ENCODE data around the gene PPWD1. TPM values are rescaled to one million over a fixed set of nuclear protein-coding genes. Genes with fewer than 3 reads are reported as not detected.
"Not testable (repeated sequence)": the region's sequence is repeated elsewhere in the genome, so short reads cannot be mapped to it uniquely, and the experiment has no call there.

Gene PPWD1
- total RNA-seq, 2 experiments from 2014 or later: 46.7 to 50.0 TPM

DNA sequence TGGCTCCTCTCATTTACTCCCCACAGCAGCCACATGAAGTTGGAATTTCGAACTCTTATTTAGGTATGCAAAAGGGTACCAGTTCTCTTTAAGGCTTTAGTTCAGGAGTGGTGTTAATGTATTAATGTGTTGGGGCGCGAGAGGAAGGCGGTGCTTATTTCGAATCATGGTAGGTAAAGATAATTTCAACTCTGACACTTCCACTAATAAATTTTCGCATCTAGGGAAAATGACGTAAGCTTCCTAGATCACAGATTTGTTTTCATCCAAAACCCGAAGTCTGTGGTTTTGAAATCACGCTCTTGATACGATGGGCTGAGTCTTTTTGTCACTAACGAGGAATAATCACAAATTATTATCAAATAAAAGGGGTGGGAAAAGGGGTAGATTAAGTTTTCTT lies 681 bp downstream of the PPWD1 start:
- CTCF ChIA-PET: interaction anchor here (0.7 to 3.1 kb wide), 4 partner anchors 60 to 206 kb away, joined by 3 to 12 read pairs (median 8); partner anchors contain the start of genes ADAMTS6 and TRIM23
- Mint-ChIP-seq H3K4me3 (peak overlapping the region; percentile 93), H3K36me3 (ENCODE audit: low read depth) (peaks cover 34% of the 10 kb centered on the region), H3K27ac (peak overlapping the region; percentile 98), H3K9me3 (no peaks in the 10 kb centered on the region), H3K27me3 (no peaks in the 10 kb centered on the region), H3K4me1 (peaks cover 53% of the 10 kb centered on the region)
- DNase-seq: no peak
- POLR2A ChIA-PET: interaction anchor here (0.8 to 6.6 kb wide), 24 partner anchors 11 to 796 kb away, joined by 3 to 107 read pairs (median 9); partner anchors contain the start of genes ADAMTS6, CWC27, NLN and SGTB

DNA sequence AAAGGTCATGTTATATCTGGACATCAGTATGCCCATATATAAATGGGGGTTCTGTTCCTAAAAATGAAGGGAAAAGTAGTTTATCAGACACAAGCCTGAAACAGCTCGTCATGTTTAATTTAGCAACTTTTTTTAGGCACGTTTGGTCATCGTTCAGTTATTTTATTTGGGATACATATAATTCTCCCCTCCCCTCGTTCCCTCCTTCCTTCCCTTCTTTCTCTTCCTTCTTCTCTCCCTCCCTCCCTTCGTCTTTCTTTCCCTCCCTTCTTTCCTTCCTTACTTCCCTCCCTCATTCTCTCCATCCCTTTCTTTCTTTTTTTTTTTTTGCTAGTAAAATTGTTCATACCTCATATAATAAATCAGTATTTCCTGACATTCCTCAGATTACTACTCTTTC lies 3.4 kb downstream of the PPWD1 start:
- POLR2A ChIA-PET: interaction anchor here (6.6 kb wide), 1 partner anchor 59 kb away, joined by 107 read pairs; the partner anchor contains the start of genes SHLD3, TRAPPC13 and TRIM23

DNA sequence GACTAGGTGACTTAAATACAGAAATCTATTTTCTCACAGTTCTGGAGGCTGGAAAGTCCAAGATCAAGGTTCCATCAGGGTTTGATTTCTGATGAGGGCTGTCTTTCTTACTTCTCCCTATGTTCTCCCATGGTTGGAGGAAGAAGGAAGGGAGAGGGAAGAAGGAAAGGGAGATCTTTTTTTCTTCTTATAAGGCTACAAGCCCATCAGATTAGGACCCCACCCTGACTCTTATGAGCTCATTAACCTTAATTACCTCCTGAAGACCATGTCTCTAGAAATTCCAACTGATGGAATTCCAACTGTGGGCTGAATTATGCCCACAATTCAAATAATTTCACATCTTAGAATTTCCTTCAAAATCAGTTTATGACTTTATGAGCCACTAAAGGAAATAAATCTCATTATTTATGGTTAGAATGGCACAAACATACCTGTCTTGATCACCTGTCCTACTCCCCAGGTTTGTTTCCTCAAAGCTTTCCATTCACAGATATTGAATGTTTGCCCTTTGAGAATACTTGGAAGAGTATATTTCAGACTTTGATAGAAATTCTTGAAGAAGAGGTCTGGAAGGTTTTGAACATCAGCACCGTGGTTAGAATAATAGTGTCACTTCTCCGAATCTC lies 7.6 kb downstream of the PPWD1 start:
- Mint-ChIP-seq H3K4me3 (no peak overlapping the region), H3K27me3 (no peaks in the 10 kb centered on the region), H3K9me3 (no peaks in the 10 kb centered on the region), H3K36me3 (ENCODE audit: low read depth) (peaks cover 37% of the 10 kb centered on the region), H3K27ac (no peak overlapping the region), H3K4me1 (peaks cover 17% of the 10 kb centered on the region)
- no peak for DNase-seq
- POLR2A ChIA-PET: no interaction called here
- CTCF ChIA-PET: no interaction called here

More for the DNA sequence above, 3.4 kb downstream of the PPWD1 start:
- no peak overlapping the region for H3K4me3 Mint-ChIP-seq
- no peaks in the 10 kb centered on the region for H3K27me3 Mint-ChIP-seq
- no peak for DNase-seq
- H3K27ac Mint-ChIP-seq: no peak overlapping the region
- peaks cover 36% of the 10 kb centered on the region for H3K4me1 Mint-ChIP-seq
- H3K36me3 Mint-ChIP-seq (ENCODE audit: low read depth): peaks cover 16% of the 10 kb centered on the region
- CTCF ChIA-PET: no interaction called here
- no peaks in the 10 kb centered on the region for H3K9me3 Mint-ChIP-seq

DNA sequence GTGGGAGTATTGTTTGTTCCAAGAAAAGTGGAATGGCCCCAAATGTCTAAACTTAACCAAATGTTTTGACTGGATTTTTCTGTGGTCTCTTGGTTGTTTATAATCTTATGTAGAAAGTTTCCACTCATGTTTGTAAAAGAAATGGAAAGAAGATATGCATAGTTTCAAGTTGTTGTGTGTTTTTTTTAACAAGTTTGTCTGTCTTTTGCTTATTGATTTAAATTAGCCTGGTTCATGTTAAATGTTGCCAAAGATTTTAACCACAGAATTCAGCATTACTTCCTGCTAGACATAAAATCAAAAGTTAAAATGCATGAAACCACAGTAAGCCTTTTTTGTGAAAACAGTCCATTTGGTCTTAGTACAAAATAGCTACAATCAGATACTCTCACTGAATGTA lies 14.0 kb downstream of the PPWD1 start:
- POLR2A ChIA-PET: interaction anchor here (1.3 to 1.5 kb wide), 2 partner anchors 12 to 13 kb away, joined by 3 to 4 read pairs; partner anchors contain the start of genes CENPK and PPWD1
- Mint-ChIP-seq H3K27ac (no peak overlapping the region), H3K36me3 (ENCODE audit: low read depth) (peaks cover 60% of the 10 kb centered on the region), H3K9me3 (no peaks in the 10 kb centered on the region), H3K4me3 (no peak overlapping the region), H3K4me1 (peaks cover 12% of the 10 kb centered on the region), H3K27me3 (no peaks in the 10 kb centered on the region)
- CTCF ChIA-PET: no interaction called here
- DNase-seq: no peak

DNA sequence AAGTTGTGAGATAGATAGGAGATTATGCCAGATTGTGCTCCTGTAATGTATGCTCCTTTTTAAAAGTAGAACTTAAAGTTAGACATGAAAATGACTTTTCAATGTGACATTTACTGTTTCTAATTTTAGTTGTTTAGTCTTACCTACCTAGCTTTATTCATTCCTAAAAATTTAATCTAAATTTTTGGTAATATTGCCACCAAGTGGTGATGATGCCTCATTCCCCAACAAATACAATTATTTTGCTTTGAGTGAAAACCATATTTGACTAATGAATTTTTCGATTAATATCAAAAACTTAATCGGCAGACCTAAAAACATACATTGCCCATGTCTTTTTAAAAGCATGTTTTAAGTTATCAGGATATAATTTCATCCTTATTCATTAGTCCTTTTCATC lies 25.6 kb downstream of the PPWD1 start:
- H3K36me3 Mint-ChIP-seq (ENCODE audit: low read depth): peaks cover 41% of the 10 kb centered on the region
- H3K27ac Mint-ChIP-seq: no peak overlapping the region
- H3K27me3 Mint-ChIP-seq: no peaks in the 10 kb centered on the region
- POLR2A ChIA-PET: interaction anchor here (1.3 kb wide), 1 partner anchor 26 kb away, joined by 5 read pairs; the partner anchor contains the start of genes CENPK and PPWD1
- DNase-seq: no peak
- H3K4me3 Mint-ChIP-seq: no peak overlapping the region
- CTCF ChIA-PET: no interaction called here
- H3K4me1 Mint-ChIP-seq: no peaks in the 10 kb centered on the region
- no peaks in the 10 kb centered on the region for H3K9me3 Mint-ChIP-seq

DNA sequence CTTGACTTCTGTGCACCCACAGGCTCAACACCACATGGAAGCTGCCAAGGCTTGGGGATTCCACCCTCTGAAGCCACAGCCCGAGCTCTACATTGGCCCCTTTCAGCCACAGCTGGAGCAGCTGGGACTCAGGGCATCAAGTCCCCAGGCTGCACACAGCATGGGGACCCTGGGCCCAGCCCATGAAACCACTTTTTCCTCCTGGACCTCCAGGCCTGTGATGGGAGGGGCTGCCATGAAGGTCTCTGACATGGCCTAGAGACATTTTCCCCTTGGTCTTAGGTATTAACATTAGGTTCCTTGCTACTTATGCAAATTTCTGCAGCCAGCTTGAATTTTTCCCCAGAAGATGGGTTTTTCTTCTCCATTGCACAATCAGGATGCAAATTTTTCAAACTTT lies 38.7 kb downstream of the PPWD1 start:
- H3K27me3 Mint-ChIP-seq, H3K27ac Mint-ChIP-seq, H3K4me1 Mint-ChIP-seq, H3K4me3 Mint-ChIP-seq, CTCF ChIA-PET, DNase-seq, POLR2A ChIA-PET: not testable (repeated sequence)
- Mint-ChIP-seq H3K9me3 (peaks cover 23% of the 10 kb centered on the region), H3K36me3 (ENCODE audit: low read depth) (peaks cover 72% of the 10 kb centered on the region)

DNA sequence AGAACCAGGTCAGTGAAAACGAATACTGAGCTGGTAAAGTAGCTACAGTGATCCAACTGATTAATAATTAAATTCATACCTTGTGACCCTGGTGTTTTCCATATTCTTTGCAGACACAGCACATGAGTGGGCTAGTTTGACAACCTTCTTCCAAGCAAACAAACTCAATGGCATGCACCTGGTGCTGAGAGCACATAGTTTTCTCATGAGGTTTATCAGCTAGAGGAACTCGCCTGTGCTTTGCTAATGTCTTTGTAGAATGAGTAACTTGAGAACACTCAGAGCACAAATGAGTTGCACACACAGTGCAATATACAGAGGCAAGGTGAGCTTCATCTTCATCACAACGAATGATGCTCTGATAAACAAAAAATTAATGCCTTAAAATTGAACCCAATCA lies 48.4 kb downstream of the PPWD1 start:
- POLR2A ChIA-PET: interaction anchor here (1.3 to 3.3 kb wide), 3 partner anchors 12 to 49 kb away, joined by 3 to 19 read pairs (median 5); partner anchors contain the start of genes CENPK, PPWD1 and TRIM23
- no peak overlapping the region for H3K4me3 Mint-ChIP-seq
- no peaks in the 10 kb centered on the region for H3K4me1 Mint-ChIP-seq

DNA sequence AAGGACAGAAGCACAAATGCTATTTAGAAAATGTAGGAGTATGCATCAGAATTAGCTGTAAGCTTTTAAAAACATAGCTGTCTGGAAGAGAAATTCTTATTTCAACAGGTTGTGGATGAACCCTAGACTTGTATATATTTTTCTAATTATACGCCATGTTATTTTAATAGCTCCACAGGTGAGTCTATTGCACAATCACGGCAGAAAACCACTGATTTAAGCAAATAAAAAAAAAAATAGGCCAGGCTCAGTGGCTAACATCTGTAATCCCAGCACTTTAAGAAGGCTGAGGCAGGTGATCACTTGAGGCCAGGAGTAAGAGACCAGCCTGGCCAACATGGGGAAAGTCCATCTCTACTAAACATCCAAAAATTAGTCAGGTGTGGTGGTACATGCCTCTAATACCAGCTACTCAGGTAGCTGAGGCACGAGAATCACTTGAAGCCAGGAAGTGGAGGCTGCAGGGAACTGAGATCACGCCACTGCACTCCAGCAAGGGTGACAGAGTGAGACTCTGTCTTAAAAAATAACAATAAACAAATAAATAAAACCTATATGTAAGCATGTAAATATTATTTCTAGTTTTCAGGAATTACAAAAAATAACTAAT lies 49.3 kb downstream of the PPWD1 start:
- peaks cover 45% of the 10 kb centered on the region for H3K36me3 Mint-ChIP-seq (ENCODE audit: low read depth)
- no peak overlapping the region for H3K27ac Mint-ChIP-seq
- ChIA-PET CTCF (no interaction called here), POLR2A (interaction anchor here (1.3 to 3.3 kb wide), 3 partner anchors 11 to 50 kb away, joined by 3 to 19 read pairs (median 5); partner anchors contain the start of genes CENPK, PPWD1 and TRIM23)
- no peak overlapping the region for H3K4me3 Mint-ChIP-seq
- H3K4me1 Mint-ChIP-seq: no peaks in the 10 kb centered on the region
- no peaks in the 10 kb centered on the region for H3K27me3 Mint-ChIP-seq
- H3K9me3 Mint-ChIP-seq: no peaks in the 10 kb centered on the region
- DNase-seq: no peak

More for the DNA sequence above, 48.4 kb downstream of the PPWD1 start:
- H3K27ac Mint-ChIP-seq: no peak overlapping the region
- no peaks in the 10 kb centered on the region for H3K27me3 Mint-ChIP-seq
- H3K9me3 Mint-ChIP-seq: no peaks in the 10 kb centered on the region
- DNase-seq: no peak
- CTCF ChIA-PET: interaction anchor here (1.1 kb wide), 1 partner anchor 39 kb away, joined by 3 read pairs; no protein-coding TSS in a partner anchor
- peaks cover 50% of the 10 kb centered on the region for H3K36me3 Mint-ChIP-seq (ENCODE audit: low read depth)

DNA sequence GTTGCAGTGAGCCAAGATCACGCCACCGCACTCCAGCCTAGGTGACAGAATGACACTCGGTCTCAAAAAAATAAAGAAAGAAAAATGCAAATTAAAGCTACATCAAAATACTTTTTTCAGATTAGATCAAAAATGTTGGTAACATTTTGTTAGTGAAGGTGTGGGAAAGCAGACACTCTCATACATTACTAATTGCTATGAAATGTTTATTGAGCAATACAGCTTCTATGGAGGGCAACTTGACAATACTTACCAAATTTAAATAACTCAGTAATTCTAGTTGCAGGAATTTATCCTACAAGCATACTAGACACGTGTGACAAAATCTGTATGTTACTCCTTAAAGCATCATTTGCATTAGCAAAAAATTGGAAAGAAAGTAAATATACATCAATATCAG lies 56.9 kb downstream of the PPWD1 start:
- Mint-ChIP-seq H3K4me3 (no peak overlapping the region), H3K27me3 (no peaks in the 10 kb centered on the region), H3K36me3 (ENCODE audit: low read depth) (peaks cover 9% of the 10 kb centered on the region), H3K27ac (no peak overlapping the region), H3K9me3 (no peaks in the 10 kb centered on the region), H3K4me1 (peaks cover 18% of the 10 kb centered on the region)
- CTCF ChIA-PET: no interaction called here
- POLR2A ChIA-PET: interaction anchor here (0.7 kb wide), 1 partner anchor 182 kb away, joined by 3 read pairs; no protein-coding TSS in a partner anchor
- no peak for DNase-seq

DNA sequence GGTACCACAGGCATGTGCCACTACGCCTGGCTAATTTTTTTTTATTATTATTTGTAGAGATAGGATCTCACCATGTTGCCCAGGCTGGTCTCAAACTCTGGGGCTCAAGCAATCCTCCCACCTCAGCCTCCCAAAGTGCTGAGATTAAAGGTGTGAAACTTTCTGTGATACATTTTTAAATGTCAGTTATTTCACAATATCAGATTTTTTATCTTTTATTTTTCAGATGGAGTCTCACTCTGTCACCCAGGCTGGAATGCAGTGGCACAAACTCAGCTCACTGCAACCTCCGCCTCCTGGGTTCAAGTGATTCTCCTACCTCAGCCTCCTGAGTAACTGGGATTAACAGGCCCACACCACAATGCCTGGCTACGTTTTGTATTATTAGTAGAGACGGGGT lies 58.9 kb downstream of the PPWD1 start:
- CTCF ChIA-PET; H3K9me3 Mint-ChIP-seq; H3K27ac Mint-ChIP-seq; H3K27me3 Mint-ChIP-seq; H3K4me3 Mint-ChIP-seq; H3K36me3 Mint-ChIP-seq (ENCODE audit: low read depth); DNase-seq; POLR2A ChIA-PET: not testable (repeated sequence)
- peaks cover 30% of the 10 kb centered on the region for H3K4me1 Mint-ChIP-seq

DNA sequence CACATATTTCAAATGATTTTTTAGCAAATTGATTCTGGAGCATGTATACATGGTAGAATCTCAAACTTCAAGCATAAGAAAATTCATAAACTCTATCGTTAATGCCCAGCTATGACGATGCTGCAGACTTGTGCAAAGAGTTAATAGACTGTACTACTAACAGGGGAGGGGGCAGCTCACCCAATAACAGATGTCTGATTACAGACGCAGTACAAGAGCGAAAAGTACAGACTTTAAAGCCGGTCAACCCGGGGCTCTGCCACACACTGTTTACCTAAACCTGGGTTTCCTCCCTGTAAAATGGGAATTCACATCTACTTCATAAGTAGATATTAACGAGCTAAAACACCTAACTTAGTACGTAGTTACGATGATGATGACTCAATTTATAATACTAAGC lies 60.4 kb downstream of the PPWD1 start:
- Mint-ChIP-seq H3K9me3 (no peaks in the 10 kb centered on the region), H3K27me3 (no peaks in the 10 kb centered on the region), H3K27ac (peak overlapping the region; percentile 94), H3K4me3 (peak overlapping the region; percentile 92), H3K4me1 (peaks cover 40% of the 10 kb centered on the region), H3K36me3 (ENCODE audit: low read depth) (peaks cover 8% of the 10 kb centered on the region)
- CTCF ChIA-PET: interaction anchor here (0.6 to 1.4 kb wide), 5 partner anchors 15 to 548 kb away, joined by 3 to 11 read pairs (median 4); partner anchors contain the start of genes CENPK, NLN, PPWD1 and SGTB
- POLR2A ChIA-PET: interaction anchor here (0.6 to 4.4 kb wide), 12 partner anchors 8 to 148 kb away, joined by 3 to 107 read pairs (median 3); partner anchors contain the start of genes CENPK, NLN, PPWD1 and SGTB
- no peak for DNase-seq

DNA sequence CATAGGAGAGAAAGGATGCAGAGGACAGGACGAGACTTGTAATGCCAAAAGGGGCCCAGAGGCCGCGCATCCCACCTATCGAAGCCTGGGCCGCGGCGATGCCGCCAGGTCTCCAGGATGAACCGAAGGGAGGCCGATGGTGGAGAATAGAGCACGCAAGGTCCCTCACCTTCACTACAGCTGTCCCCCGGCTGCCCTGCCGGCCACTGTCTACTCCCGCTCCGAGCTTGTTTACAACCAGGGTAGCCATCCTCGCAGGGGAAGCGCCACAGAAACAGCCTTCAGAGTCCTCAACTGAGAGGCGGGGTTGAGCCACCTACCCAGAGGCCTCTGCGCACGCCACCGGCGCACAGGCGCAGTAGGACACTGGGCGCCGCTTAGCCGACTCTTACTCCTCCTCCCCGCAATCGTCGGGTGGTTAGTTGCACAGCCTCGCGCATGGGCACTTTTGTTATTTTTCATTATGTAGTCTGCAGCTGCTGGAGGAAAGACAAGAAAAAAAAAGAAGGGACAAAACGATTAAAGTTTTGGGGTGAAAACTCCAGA lies 61.0 kb downstream of the PPWD1 start, which contains the start of gene TRIM23:
TSS of gene TRIM23 (minus strand) at position 309 of the 546 bp plus-strand sequence. CDS start at position 250, 59 bp downstream.
- Mint-ChIP-seq H3K4me1 (peaks cover 40% of the 10 kb centered on the region), H3K27me3 (no peaks in the 10 kb centered on the region), H3K27ac (peak within 1 kb of the TSS; percentile 94), H3K36me3 (ENCODE audit: low read depth) (peaks cover 8% of the 10 kb centered on the region), H3K4me3 (peak within 1 kb of the TSS; percentile 92), H3K9me3 (no peaks in the 10 kb centered on the region)
- POLR2A ChIA-PET: interaction anchor here (0.6 to 4.4 kb wide), 13 partner anchors 9 to 520 kb away, joined by 3 to 107 read pairs (median 3); partner anchors contain the start of genes CENPK, NLN, PPWD1 and SGTB
- peak; percentile 94 for DNase-seq
- CTCF ChIA-PET: interaction anchor here (0.6 to 1.4 kb wide), 6 partner anchors 14 to 547 kb away, joined by 3 to 11 read pairs (median 4); partner anchors contain the start of genes CENPK, NLN, PPWD1 and SGTB
